K562 (cell line): ENCODE measurements around the gene GDAP2. TPM values are rescaled to one million over a fixed set of nuclear protein-coding genes. Genes with fewer than 3 reads are reported as not detected.

ENCODE experiments used
- BRF1 ChIP-seq: IDR thresholded peaks from 3 replicates; pipeline ENCODE4 v1.6.1; 2011; ENCODE audit warnings: borderline replicate concordance, mild to moderate bottlenecking; ENCODE audit not compliant: insufficient read length; ENCODE audit errors: extremely low read depth
- CBX3 ChIP-seq, 2 experiments: IDR thresholded peaks; 1 replicate in 1 of 2; 2 replicates in 1 of 2; pipeline ENCODE4 v1.6.1; 2012; ENCODE audit warnings: inconsistent platforms in 2 of 2, low read length in 2 of 2, borderline replicate concordance in 1 of 2, control low read depth in 1 of 2
- CLOCK ChIP-seq: fragments of 250-450 bp; sonication (Bioruptor Pico); IDR thresholded peaks from 2 replicates; pipeline ENCODE4 v1.4.0; 2020; ENCODE audit warnings: mild to moderate bottlenecking, moderate library complexity, borderline replicate concordance
- MTA2 ChIP-seq: fragments of 450-650 bp; IDR thresholded peaks from 2 replicates; pipeline ENCODE4 v1.6.1; 2016; ENCODE audit warnings: low read depth
- PKNOX1 ChIP-seq: fragments of 450-650 bp; IDR thresholded peaks from 2 replicates; pipeline ENCODE4 v1.6.1; 2016
- POU5F1 ChIP-seq: fragments of 150-350 bp; IDR thresholded peaks from 2 replicates; pipeline ENCODE4 v1.6.1; 2014; ENCODE audit warnings: borderline replicate concordance, low read length, low read depth, mild to moderate bottlenecking; ENCODE audit not compliant: partially characterized antibody
- PRPF4 ChIP-seq: fragments of 200-400 bp; formaldehyde crosslinking; IDR thresholded peaks from one replicate; pipeline ENCODE4 v1.6.1; 2017; ENCODE audit warnings: low read length, low read depth, mild to moderate bottlenecking; ENCODE audit not compliant: insufficient read depth, poor library complexity, severe bottlenecking
- RBFOX2 ChIP-seq: fragments of 200-400 bp; formaldehyde crosslinking; IDR thresholded peaks from 2 replicates; pipeline ENCODE4 v1.6.1; 2017; ENCODE audit warnings: low read depth, mild to moderate bottlenecking, low read length, moderate library complexity
- RNF2 ChIP-seq: sonication (generic); IDR thresholded peaks from 2 replicates; pipeline ENCODE4 v1.6.1; 2016
- SMARCA4 ChIP-seq: fragments of 450-650 bp; IDR thresholded peaks from 2 replicates; pipeline ENCODE4 v1.6.1; 2016
- SRF ChIP-seq, 2 experiments: fragments of 250-450, 450-650 bp in 1 of 2; sonication (Bioruptor Pico) in 1 of 2; sonication (generic) in 1 of 2; formaldehyde crosslinking; IDR thresholded peaks; 2 replicates each; pipeline versions ENCODE4 v1.5.0 to v1.5.1; 2020 to 2022; ENCODE audit warnings: mild to moderate bottlenecking in 1 of 2, missing genetic modification reagents in 1 of 2
- ZSCAN29 ChIP-seq: fragments of 450-650 bp; IDR thresholded peaks from 2 replicates; pipeline ENCODE4 v1.6.1; 2017
- polyA plus RNA-seq, 8 experiments: library from polyadenylated mRNA; depleted of rRNA in 4 of 8; stranded (reverse) in 5 of 8; unstranded in 3 of 8; fragments of >200 nt; fragmentation: Nextera tagmentation in 2 of 8; fragmentation: Illumina TruSeq in 1 of 8; extraction: Ambion mirVana in 2 of 8; extraction: Trizol in 1 of 8; gene quantifications; 2 replicates each; pipeline versions ENCODE4 v1.2.1 to v1.2.3, GENCODE V29; 2011 to 2014; ENCODE audit warnings: inconsistent platforms in 1 of 8, missing spikeins in 1 of 8
- total RNA-seq, 7 experiments: library from RNA; depleted of rRNA in 6 of 7; stranded (reverse); fragments of >200 nt in 6 of 7; fragmentation: Illumina TruSeq in 2 of 7; extraction: Trizol in 2 of 7; gene quantifications; 2 replicates each; pipeline versions ENCODE4 v1.2.1 to v1.2.3, GENCODE V29; 2011 to 2021; ENCODE audit warnings: low replicate concordance in 1 of 7
- TF ChIP-seq, protein P1 (sequence below): sonication (generic); formaldehyde crosslinking; IDR thresholded peaks from 2 replicates; pipeline ENCODE4 v1.8.0; 2022; ENCODE audit warnings: missing genetic modification reagents, mild to moderate bottlenecking, borderline replicate concordance
- TF ChIP-seq, protein P2 (sequence below): sonication (generic); formaldehyde crosslinking; IDR thresholded peaks from 2 replicates; pipeline ENCODE4 v1.8.0; 2023; ENCODE audit warnings: mild to moderate bottlenecking, missing genetic modification reagents
- TF ChIP-seq, protein P3 (sequence below): fragments of 450-650 bp; formaldehyde crosslinking; IDR thresholded peaks from 2 replicates; pipeline ENCODE4 v1.4.0; 2020; ENCODE audit warnings: mild to moderate bottlenecking, mixed read lengths

Gene GDAP2
- total and polyA plus RNA-seq, 9 of the 15 experiments (the other 6 are each of a cell fraction or from before 2014, with no cell fraction given), result 4.1 to 23.1 (median 13.2) TPM

- TF ChIP-seq ZSCAN29, result no peak
- TF ChIP-seq SMARCA4, result no peak
- no peak for TF ChIP-seq BRF1
- no peak for TF ChIP-seq CBX3 (IDR thresholded peaks at IDR 0.05; ENCODE audit: borderline replicate concordance in 1 of 2, low read length in 2 of 2)
- no peak for TF ChIP-seq PRPF4
- TF ChIP-seq RNF2, result no peak
- TF ChIP-seq, protein P1, sequence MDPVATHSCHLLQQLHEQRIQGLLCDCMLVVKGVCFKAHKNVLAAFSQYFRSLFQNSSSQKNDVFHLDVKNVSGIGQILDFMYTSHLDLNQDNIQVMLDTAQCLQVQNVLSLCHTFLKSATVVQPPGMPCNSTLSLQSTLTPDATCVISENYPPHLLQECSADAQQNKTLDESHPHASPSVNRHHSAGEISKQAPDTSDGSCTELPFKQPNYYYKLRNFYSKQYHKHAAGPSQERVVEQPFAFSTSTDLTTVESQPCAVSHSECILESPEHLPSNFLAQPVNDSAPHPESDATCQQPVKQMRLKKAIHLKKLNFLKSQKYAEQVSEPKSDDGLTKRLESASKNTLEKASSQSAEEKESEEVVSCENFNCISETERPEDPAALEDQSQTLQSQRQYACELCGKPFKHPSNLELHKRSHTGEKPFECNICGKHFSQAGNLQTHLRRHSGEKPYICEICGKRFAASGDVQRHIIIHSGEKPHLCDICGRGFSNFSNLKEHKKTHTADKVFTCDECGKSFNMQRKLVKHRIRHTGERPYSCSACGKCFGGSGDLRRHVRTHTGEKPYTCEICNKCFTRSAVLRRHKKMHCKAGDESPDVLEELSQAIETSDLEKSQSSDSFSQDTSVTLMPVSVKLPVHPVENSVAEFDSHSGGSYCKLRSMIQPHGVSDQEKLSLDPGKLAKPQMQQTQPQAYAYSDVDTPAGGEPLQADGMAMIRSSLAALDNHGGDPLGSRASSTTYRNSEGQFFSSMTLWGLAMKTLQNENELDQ (CRISPR knock-in tag), result no peak
- TF ChIP-seq POU5F1, result no peak
- TF ChIP-seq RBFOX2, result peak; percentile 88
- TF ChIP-seq CLOCK (CRISPR knock-in tag), result no peak
- TF ChIP-seq PKNOX1, result peak; percentile 36; the same call in 1 of the 2 replicates
- TF ChIP-seq, protein P2, sequence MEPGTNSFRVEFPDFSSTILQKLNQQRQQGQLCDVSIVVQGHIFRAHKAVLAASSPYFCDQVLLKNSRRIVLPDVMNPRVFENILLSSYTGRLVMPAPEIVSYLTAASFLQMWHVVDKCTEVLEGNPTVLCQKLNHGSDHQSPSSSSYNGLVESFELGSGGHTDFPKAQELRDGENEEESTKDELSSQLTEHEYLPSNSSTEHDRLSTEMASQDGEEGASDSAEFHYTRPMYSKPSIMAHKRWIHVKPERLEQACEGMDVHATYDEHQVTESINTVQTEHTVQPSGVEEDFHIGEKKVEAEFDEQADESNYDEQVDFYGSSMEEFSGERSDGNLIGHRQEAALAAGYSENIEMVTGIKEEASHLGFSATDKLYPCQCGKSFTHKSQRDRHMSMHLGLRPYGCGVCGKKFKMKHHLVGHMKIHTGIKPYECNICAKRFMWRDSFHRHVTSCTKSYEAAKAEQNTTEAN (CRISPR knock-in tag), result no peak
- no peak for TF ChIP-seq MTA2
- no peak for TF ChIP-seq SRF (CRISPR knock-in tag; IDR thresholded peaks at IDR 0.05)
- TF ChIP-seq, protein P3, sequence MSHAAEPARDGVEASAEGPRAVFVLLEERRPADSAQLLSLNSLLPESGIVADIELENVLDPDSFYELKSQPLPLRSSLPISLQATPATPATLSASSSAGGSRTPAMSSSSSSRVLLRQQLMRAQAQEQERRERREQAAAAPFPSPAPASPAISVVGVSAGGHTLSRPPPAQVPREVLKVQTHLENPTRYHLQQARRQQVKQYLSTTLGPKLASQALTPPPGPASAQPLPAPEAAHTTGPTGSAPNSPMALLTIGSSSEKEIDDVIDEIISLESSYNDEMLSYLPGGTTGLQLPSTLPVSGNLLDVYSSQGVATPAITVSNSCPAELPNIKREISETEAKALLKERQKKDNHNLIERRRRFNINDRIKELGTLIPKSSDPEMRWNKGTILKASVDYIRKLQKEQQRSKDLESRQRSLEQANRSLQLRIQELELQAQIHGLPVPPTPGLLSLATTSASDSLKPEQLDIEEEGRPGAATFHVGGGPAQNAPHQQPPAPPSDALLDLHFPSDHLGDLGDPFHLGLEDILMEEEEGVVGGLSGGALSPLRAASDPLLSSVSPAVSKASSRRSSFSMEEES (CRISPR knock-in tag), result no peak
Observed at GRCh38 chr1:117929343-117930172, at the start of gene GDAP2, which contains the start of gene WDR3 (continued).
